Endometrial microvascular endothelial cells (primary cell): ENCODE data around the gene MRS2. TPM values are rescaled to one million over a fixed set of nuclear protein-coding genes. Genes with fewer than 3 reads are reported as not detected.

Source experiments
- in situ Hi-C: cut with HindIII; loops from 2 replicates; pipeline ENCODE4 v1.10.0; 2017; ENCODE audit warnings: low sequenced_read_pairs, low pct_unique_long_range_greater_than_20kb; ENCODE audit errors: inconsistent ontology term
- total RNA-seq: library from RNA; depleted of rRNA; stranded (reverse); fragments of >200 nt; gene quantifications from one replicate; pipeline ENCODE4 v1.2.3, GENCODE V29; 2015; ENCODE audit errors: inconsistent ontology term

MRS2 gene
- total RNA-seq, 1 donor from 2014 or later, result 38.0 TPM

- in situ Hi-C loops, result no loop called here
Measured at GRCh38 chr6:24453921-24454320, 51.2 kb downstream of the MRS2 start.

- in situ Hi-C loops, result no loop called here
Measured at GRCh38 chr6:24454452-24454851, 51.7 kb downstream of the MRS2 start.

GRCh38 chr6:24455061-24455460, 52.3 kb downstream of the MRS2 start:
- in situ Hi-C loops, result no loop called here

- in situ Hi-C loops, result no loop called here
Measured at GRCh38 chr6:24458134-24458533, 55.4 kb downstream of the MRS2 start.

GRCh38 chr6:24458941-24459340, 56.2 kb downstream of the MRS2 start:
- in situ Hi-C loops, result no loop called here

GRCh38 chr6:24460966-24461365, 58.2 kb downstream of the MRS2 start:
- in situ Hi-C loops, result no loop called here

GRCh38 chr6:24464253-24465038, 61.7 kb downstream of the MRS2 start:
- in situ Hi-C loops, result no loop called here

GRCh38 chr6:24469811-24470210, 67.1 kb downstream of the MRS2 start:
- in situ Hi-C loops, result no loop called here

- in situ Hi-C loops, result no loop called here
Measured at GRCh38 chr6:24472181-24472580, 69.4 kb downstream of the MRS2 start.

Other genes starting within 250 kb of the MRS2 start
- not detected for gene DCDC2, start 44.9 kb upstream of the MRS2 start, total RNA-seq
- not detected for gene GPLD1, start 86.6 kb downstream of the MRS2 start, total RNA-seq
- gene ALDH5A1, start 92.0 kb downstream of the MRS2 start, total RNA-seq, result 0.84 TPM
- not detected for gene KIAA0319, start 243.3 kb downstream of the MRS2 start, total RNA-seq